GM19468 (cell line): ENCODE data around the gene NXPH4.

Source experiments
- ATAC-seq: cut with Tn5 transposase; IDR thresholded peaks from one replicate; pipeline ENCODE4 v1.9.1; 2021; ENCODE audit warnings: mild to moderate bottlenecking, moderate library complexity, moderate number of reproducible peaks; ENCODE audit not compliant: unreplicated experiment; ENCODE audit errors: extremely low read depth

NXPH4 gene

GRCh38 chr12:57201631-57202030 lies 15.0 kb upstream of the NXPH4 start:
- no peak for ATAC-seq

- no peak for ATAC-seq
These were observed 14.3 kb upstream of the NXPH4 start for GRCh38 chr12:57202321-57202720.

DNA sequence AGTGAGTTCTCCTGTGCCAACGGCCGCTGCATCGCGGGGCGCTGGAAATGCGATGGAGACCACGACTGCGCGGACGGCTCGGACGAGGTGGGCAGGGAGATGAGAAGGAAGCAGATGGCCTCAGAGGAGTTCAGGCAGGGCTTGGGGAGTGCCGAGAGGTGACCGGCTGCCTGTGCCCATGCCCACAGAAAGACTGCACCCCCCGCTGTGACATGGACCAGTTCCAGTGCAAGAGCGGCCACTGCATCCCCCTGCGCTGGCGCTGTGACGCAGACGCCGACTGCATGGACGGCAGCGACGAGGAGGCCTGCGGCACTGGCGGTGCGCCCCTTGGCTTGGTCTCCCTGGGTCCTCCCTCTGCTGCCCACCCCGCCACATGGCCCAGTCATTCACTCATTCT lies 13.4 kb upstream of the NXPH4 start:
- ATAC-seq, result no peak

GRCh38 chr12:57203791-57204190 lies 12.8 kb upstream of the NXPH4 start:
- no peak for ATAC-seq

DNA sequence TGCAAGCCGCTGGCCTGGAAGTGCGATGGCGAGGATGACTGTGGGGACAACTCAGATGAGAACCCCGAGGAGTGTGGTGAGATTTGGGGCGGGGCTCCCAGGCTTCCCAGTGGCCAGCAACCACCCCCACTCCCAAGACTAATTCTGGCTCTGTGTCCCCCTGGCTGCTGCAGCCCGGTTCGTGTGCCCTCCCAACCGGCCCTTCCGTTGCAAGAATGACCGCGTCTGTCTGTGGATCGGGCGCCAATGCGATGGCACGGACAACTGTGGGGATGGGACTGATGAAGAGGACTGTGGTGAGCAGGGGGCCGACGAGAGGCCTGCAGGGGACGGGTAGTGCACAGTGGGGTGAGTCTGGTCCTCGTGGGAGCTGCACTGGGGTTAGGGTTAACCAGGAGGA lies 12.1 kb upstream of the NXPH4 start:
- no peak for ATAC-seq

- no peak for ATAC-seq
These were observed 11.4 kb upstream of the NXPH4 start for GRCh38 chr12:57205186-57205585.

DNA sequence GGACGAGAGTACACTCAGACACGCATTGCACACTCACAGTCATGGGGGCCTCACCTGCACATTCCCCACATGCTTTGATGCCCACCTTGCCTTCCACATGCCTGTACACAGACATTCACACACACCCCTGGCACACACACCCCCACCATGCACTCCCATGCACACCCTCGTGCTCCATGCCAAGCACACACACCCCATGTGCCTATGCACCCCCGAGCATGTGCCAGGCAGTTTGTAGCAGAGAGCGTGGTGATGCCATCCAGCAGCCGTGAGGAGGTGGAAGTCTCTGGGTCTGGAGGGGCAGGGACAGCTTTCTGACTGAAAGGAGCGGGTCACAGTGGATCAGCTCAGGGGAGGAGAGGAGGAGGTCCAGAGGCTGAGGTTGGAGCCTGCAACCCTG lies 10.7 kb upstream of the NXPH4 start:
- ATAC-seq, result no peak

DNA sequence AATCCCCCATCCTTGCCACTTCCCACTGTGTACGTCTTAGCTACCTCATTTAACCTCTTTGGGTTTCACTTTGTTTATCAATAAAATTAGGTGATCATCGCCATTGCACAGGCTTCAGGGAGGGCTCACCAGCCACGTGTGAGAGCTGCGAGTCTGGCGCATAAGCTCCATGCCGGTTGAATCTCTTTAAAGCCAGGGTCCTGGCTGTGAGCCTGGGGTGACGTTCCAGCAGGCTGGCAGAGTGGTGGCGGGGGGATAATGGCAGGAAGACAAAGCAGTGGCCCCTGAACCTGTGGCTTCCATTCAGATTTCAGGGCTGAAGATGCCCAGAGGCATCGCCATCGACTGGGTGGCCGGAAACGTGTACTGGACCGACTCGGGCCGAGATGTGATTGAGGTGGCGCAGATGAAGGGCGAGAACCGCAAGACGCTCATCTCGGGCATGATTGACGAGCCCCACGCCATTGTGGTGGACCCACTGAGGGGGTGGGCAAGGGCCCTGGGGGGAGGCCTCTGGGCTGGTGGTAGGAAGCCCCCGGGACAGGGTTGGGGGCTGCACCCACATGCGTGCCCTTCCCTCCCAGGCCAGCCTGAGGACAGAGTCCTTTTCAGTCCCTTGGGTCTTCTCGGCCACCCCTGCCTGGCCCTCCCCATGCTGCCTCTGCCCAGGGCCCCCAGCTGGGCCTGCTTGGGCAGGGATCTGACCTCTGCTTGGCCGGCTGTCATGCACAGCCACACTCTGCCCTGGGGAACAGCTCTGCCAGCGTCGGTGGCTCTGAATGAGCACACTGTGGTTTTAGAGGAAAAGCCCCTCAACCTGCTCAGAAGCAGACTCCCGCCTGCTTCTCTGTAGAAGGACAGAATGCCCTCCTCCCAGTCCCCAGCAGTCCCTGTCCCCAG lies 8.6 kb upstream of the NXPH4 start:
- ATAC-seq, result no peak

DNA sequence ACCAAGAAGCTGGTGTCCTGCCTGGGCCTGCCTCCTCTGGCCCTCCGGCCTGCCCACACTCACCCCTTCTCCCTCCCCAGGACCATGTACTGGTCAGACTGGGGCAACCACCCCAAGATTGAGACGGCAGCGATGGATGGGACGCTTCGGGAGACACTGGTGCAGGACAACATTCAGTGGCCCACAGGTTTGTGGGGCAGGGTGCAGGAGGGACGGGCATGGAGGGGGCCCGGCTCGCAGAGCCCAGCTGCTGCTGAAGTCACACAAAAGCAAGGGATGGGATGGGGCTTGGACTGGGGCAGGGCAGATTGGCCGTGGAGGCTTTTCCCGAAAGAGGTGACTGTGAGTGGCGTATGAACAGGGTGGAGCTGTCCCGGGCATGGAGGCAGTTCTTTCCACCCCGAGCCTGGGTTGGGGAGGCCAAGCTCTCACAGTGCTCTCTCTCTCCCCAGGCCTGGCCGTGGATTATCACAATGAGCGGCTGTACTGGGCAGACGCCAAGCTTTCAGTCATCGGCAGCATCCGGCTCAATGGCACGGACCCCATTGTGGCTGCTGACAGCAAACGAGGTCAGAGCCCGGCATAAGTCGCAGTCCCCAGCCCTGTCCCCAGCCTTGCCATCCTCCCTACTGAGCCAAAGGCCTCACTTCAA lies 7.8 kb upstream of the NXPH4 start:
- no peak for ATAC-seq

DNA sequence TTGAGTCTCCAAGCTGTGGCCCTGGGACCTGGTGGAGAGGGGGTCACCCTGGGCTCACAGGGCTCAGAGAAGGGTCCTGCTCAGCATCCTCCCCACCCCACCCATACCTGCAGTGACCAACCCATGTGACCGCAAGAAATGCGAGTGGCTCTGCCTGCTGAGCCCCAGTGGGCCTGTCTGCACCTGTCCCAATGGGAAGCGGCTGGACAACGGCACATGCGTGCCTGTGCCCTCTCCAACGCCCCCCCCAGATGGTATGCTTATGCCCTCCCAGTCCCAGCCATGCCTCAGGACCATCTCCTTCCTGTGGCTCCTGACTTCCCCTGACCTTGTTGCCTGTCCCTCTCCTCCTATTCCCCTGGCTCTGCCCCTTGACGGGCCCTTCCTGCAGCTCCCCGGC lies 6.7 kb upstream of the NXPH4 start:
- no peak for ATAC-seq

DNA sequence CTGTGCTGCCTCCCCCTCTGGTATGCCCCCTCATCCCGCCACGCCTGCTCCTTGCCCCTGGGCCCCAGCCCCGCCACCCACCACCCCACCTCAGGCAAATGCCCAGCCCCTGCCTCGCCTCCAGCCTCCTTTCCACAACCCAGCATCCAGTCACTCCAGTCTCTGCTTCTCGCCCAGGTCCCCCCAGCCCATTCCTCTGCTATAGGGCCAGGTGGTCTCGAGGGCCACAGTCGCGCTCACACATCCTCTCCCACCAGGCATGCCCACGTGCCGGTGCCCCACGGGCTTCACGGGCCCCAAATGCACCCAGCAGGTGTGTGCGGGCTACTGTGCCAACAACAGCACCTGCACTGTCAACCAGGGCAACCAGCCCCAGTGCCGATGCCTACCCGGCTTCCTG lies 6.1 kb upstream of the NXPH4 start:
- no peak for ATAC-seq

DNA sequence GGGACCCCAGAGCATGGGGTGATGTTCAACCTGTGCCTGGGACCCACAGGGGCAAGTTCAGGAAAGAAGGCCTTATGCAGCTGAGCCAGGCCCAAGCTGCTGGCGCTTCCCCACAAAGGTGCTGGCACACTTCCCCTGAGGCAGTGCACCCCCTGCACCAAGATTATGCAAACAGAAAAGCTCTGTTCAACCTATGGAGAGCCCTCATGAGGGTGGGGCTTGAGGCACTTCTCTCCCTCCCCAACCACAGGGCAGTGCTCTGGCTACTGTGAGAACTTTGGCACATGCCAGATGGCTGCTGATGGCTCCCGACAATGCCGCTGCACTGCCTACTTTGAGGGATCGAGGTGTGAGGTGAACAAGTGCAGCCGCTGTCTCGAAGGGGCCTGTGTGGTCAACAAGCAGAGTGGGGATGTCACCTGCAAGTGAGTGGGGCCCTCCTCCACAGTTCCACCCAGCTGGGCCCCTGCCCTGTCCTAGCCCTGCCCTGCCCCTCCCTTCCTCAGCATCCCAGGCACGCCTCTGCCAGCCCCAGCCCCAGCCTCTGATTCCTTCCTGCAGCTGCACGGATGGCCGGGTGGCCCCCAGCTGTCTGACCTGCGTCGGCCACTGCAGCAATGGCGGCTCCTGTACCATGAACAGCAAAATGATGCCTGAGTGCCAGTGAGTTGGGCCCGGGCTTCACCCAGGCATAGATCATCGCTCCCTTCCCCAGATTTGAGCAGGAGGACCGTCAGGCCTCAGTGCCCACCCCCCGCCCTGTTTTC lies 5.5 kb upstream of the NXPH4 start:
- no peak for ATAC-seq

DNA sequence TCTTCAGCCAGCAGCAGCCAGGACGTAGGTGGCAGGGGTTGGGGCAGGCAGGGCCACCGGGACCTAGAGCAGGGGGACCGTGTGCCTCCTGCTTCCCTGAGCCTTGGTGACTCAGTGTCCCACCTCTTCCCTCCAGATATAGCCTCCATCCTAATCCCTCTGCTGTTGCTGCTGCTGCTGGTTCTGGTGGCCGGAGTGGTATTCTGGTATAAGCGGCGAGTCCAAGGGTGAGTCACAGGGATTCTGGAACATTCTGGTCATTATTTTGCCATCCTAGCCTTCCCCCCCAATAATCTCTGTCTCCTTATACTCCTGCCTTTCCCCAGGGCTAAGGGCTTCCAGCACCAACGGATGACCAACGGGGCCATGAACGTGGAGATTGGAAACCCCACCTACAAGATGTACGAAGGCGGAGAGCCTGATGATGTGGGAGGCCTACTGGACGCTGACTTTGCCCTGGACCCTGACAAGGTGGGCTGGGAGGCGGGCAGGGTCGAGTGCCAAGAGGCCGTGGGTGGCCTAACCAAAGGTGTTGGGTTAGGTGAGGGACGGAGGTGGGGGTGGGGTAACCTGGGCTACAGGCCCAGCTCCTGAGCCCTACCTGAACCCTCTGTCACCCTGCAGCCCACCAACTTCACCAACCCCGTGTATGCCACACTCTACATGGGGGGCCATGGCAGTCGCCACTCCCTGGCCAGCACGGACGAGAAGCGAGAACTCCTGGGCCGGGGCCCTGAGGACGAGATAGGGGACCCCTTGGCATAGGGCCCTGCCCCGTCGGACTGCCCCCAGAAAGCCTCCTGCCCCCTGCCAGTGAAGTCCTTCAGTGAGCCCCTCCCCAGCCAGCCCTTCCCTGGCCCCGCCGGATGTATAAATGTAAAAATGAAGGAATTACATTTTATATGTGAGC lies 4.5 kb upstream of the NXPH4 start:
- ATAC-seq, result no peak

- ATAC-seq, result no peak
These were observed 3.9 kb upstream of the NXPH4 start for GRCh38 chr12:57212701-57213057.

DNA sequence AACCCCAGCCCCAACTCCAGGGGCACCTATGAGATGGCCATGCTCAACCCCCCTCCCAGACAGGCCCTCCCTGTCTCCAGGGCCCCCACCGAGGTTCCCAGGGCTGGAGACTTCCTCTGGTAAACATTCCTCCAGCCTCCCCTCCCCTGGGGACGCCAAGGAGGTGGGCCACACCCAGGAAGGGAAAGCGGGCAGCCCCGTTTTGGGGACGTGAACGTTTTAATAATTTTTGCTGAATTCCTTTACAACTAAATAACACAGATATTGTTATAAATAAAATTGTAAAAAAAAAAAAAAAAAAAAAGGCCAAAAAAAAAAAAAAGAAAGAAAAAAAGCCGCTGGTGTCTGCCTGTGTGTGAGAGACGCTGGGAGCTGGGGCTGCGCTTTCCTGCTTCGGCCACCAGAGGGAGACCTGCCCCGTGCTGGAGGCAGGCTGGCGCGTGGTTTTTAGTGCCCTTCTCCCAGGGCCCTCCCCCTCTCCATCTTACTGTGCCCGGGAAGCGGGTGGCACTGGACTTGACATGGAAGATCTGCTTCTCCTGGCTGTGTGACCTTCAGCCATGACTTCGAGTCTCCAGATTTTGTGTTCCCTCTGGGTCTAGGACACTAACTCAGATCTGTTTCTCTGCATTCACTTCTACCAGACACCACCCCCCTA lies 3.4 kb upstream of the NXPH4 start:
- no peak for ATAC-seq

DNA sequence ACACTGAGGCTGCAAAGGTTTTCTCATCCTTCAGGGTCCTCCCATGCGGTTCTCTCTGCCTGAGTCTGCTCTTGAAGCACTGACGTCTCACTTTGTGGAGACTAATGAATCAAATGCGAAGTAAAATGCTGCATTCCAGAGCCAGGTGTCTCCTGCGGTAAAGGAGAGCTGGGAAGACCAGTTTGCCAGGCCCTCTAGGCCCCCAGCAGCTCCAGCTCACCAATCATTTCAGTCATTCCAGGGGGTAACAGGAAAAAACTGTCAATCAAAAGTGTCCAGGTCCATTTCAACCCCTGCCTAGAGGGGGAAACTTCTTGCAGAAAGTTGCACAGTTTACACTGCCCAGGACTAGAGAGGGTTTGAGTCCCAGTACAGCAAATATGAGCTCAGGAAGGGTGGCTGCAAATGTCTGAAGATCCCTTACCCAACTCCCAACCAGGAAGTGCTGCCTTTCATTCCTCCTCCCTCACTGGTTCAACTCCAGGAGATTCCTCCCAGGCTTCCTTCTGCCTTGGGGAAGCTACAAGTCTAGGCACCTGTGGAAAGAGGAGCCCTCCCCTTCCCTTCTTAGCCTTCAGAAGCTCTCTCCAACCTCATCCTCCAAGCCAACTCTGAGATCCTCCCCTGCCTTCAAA lies 2.7 kb upstream of the NXPH4 start:
- ATAC-seq, result no peak

DNA sequence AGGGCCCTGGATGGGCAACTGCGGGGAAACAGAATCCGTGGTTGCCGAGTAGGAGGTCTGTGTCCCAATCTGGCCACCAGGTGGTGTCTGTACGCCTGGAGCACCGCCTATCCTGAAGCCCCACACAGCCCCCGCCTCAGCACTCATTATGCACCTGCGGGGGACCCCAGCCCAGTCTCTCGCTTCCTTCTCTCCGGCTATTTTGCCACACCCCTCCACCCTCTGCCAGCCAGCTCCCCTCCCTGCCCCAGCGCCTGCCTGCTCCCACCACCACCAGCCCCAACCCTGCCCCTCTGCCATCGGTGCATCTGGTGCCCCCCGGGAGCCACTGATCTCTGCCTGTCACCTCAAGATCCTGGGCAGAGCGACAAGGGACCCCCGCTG lies 2.2 kb upstream of the NXPH4 start:
- no peak for ATAC-seq

GRCh38 chr12:57215065-57215464 lies 1.5 kb upstream of the NXPH4 start:
- ATAC-seq, result no peak

DNA sequence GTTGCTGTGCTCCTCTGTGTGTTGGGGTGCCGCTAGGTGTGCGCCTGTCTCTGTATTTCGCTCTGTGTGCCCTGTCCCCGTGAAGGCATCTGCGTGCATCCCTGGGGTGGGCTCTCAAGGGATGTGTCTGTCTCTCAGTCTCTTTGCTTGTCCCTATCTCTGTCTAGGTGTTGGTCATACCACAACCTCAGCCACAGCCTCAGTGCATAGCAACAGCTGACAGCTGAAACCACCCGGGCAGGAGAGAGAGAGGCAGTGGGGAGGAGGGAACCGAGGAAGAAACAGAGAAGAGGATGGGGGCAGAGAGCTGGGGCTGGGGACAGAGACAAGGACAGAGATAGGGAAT lies 953 bp upstream of the NXPH4 start:
- ATAC-seq, result no peak
